ENCODE measurements around the gene TNFAIP2.

TNFAIP2 gene

GRCh38 chr14:103133210-103134140, 10.2 kb downstream of the TNFAIP2 start:
- no peak for TF ChIP-seq CTCF (IDR thresholded peaks at IDR 0.05; ENCODE audit: control extremely low read depth, extremely low read depth, low read depth, missing control alignments)
- ChIA-PET CTCF (interaction anchor here (1.1 to 4.0 kb wide), 3 partner anchors 10 to 158 kb away, joined by 3 to 29 read pairs (median 4); no protein-coding TSS in a partner anchor), POLR2A (no interaction called here)
- no peak for DNase-seq (ENCODE audit: extremely low spot score)

GRCh38 chr14:103134405-103134804, 11.1 kb downstream of the TNFAIP2 start:
- DNase-seq (ENCODE audit: extremely low spot score): no peak
- no peak for TF ChIP-seq CTCF (IDR thresholded peaks at IDR 0.05; ENCODE audit: control extremely low read depth, extremely low read depth, low read depth, missing control alignments)
- CTCF ChIA-PET: interaction anchor here (1.1 to 4.0 kb wide), 3 partner anchors 9 to 157 kb away, joined by 3 to 29 read pairs (median 4); no protein-coding TSS in a partner anchor
- POLR2A ChIA-PET: no interaction called here

GRCh38 chr14:103134919-103135318, 11.7 kb downstream of the TNFAIP2 start:
- TF ChIP-seq CTCF (IDR thresholded peaks at IDR 0.05; ENCODE audit: control extremely low read depth, extremely low read depth, low read depth, missing control alignments): no peak
- DNase-seq (ENCODE audit: extremely low spot score): no peak
- POLR2A ChIA-PET: no interaction called here

GRCh38 chr14:103135333-103136260, 12.3 kb downstream of the TNFAIP2 start:
- DNase-seq (ENCODE audit: extremely low spot score): no peak
- CTCF ChIA-PET: interaction anchor here (3.2 to 4.0 kb wide), 2 partner anchors 12 to 31 kb away, joined by 12 to 29 read pairs; partner anchors contain the start of gene TNFAIP2
- TF ChIP-seq CTCF (IDR thresholded peaks at IDR 0.05; ENCODE audit: control extremely low read depth, extremely low read depth, low read depth, missing control alignments): no peak
- POLR2A ChIA-PET: no interaction called here

More at GRCh38 chr14:103134919-103135318, 11.7 kb downstream of the TNFAIP2 start:
- CTCF ChIA-PET: interaction anchor here (1.1 to 4.0 kb wide), 4 partner anchors 9 to 157 kb away, joined by 3 to 29 read pairs (median 8); partner anchors contain the start of gene TNFAIP2

- no peak for DNase-seq (ENCODE audit: extremely low spot score)
- no peak for TF ChIP-seq CTCF (IDR thresholded peaks at IDR 0.05; ENCODE audit: control extremely low read depth, extremely low read depth, low read depth, missing control alignments)
- ChIA-PET POLR2A (no interaction called here), CTCF (interaction anchor here (1.1 to 8.5 kb wide), 7 partner anchors 11 to 615 kb away, joined by 3 to 121 read pairs (median 4); partner anchors contain the start of gene TNFAIP2)
Measured at GRCh38 chr14:103136388-103137271, 13.4 kb downstream of the TNFAIP2 start.
